Measurements from ENCODE around the gene GALNT16.
"Not testable (repeated sequence)": the region's sequence is repeated elsewhere in the genome, so short reads cannot be mapped to it uniquely, and the experiment has no call there.

Gene GALNT16

DNA sequence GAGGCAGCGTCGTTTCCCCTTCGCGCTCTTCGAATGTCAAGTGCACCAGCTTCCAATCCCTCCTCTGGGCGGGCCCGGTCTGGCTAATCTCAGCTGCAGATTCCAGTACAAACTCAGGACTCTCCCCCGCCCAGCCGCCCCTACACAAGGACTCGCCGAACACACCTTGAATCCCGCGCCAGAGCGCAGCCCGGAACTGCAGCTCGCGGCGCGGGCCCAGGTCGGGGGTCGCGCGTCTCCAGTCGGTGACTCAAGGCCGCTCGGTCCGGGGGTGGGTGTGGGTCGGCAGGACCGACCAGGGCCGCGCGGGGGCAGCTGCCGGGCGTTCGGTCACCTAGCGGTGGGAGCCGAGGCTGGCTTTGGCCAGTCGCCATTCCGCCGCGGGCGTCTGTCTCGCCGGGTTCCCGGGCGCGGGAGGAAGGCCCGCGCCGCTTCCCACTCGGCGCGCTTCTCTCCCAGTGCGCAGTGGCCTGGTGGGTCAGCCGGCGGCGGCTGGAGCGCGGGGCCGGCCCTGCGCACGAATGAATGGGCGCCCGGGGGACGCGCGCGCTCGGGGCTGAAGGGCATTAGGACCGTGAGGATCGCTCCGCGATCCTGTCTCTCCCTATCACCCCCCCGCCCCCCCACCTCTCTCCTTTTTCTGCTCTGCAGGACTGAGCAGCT lies at the start of gene GALNT16:
TSS of gene GALNT16 (plus strand) at position 632 of the 663 bp plus-strand sequence. CDS start 133 bp downstream, outside the sequence.
- no peak for DNase-seq (ENCODE audit: low spot score)

DNA sequence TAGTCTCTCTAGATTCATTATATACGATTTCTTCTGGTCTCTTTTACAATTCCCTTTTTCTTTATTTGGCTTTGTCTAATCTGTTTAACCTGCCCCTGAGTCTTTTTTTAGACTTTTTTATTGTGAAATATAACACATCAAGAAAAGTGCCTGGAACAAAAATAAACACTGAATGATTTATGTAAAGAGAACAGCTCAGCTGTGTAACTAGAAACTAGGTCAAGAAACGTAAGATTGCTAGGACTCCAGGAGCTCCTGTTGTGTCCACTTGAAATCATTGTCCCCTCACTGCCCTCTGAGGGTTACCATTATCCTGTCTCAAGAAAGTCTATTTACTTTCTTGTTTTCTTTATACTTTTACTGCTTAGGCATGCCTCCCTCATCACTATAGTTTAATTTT lies 45.6 kb upstream of the GALNT16 start:
- no peak for DNase-seq (ENCODE audit: low spot score)

DNA sequence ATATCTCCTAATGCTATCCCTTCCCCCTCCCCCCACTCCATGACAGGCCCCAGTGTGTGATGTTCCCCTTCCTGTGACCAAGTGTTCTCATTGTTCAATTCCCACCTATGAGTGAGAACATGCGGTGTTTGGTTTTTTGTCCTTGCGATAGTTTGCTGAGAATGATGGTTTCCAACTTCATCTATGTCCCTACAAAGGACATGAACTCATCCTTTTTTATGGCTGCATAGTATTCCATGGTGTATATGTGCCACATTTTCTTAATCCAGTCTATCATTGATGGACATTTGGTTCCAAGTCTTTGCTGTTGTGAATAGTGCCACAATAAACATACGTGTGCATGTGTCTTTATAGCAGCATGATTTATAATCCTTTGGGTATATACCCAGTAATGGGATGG lies 42.3 kb upstream of the GALNT16 start:
- DNase-seq (ENCODE audit: low spot score), result not testable (repeated sequence)

DNA sequence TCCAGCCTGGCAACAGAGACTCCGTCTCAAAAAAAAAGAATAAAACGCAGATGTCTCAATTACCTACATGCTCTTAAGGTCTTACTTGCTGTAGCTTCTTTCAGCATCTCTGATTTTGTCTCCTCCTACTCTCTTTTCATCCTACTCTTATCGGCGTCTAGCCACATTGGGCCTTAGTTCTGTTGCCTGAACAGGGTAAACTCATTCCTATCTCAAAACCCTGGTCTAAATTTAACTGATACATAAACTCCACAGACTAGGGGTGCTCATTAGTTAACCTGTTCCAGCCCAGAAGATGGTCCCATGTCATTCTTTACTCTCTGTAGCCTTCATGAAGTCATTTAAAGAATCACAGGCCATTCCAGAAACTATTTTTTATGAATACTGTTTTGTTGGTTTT lies 35.0 kb upstream of the GALNT16 start:
- no peak for DNase-seq (ENCODE audit: low spot score)

GRCh38 chr14:69226178-69226577 lies 33.8 kb upstream of the GALNT16 start:
- DNase-seq (ENCODE audit: low spot score), result no peak

- DNase-seq (ENCODE audit: low spot score), result no peak
These were observed 33.2 kb upstream of the GALNT16 start for GRCh38 chr14:69226736-69227135.

- DNase-seq (ENCODE audit: low spot score), result no peak
These were observed 28.5 kb upstream of the GALNT16 start for GRCh38 chr14:69231486-69231885.

DNA sequence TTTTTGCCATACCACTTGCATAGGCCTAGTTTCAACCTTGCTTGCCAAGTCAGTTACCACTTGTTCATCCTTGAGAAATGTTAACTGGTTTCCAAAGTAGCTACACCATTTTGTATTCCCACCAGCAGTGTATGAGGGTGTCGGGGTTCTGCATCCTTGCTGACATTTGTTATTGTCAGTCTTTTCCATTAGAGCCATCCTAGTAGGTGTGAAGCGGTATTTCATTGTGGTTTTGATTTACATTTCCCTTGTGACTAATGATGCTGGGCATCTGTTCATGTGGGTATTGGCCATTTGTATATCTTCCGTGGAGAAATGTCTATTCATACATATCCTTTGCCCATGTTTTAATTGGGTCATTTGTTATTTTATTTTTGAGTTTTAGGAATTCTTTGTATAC lies 27.6 kb upstream of the GALNT16 start:
- DNase-seq (ENCODE audit: low spot score), result no peak

- no peak for DNase-seq (ENCODE audit: low spot score)
These were observed 25.9 kb upstream of the GALNT16 start for GRCh38 chr14:69234106-69234505.

GRCh38 chr14:69235708-69236107 lies 24.2 kb upstream of the GALNT16 start:
- DNase-seq (ENCODE audit: low spot score), result no peak

DNA sequence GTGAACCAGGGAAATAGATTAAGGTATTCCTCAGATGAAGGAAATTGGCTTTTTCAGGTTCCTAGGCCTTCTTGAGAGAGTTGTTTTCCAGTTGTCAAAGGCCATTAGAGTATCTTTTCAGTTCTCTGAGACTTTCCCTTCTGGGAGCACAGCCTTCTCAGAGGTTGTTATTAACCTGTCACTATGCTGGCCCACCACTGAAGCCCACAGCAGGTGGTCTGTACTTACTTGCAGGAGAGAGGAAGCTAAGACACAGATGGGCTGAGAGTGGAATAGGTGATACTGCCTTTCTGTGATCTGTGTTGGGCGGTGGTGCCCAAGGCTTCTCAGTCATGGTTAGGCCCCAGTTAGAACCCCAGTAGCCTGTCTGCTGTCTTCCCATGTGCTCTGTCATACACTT lies 22.8 kb upstream of the GALNT16 start:
- DNase-seq (ENCODE audit: low spot score), result no peak

- no peak for DNase-seq (ENCODE audit: low spot score)
These were observed 22.4 kb upstream of the GALNT16 start for GRCh38 chr14:69237584-69237983.

DNA sequence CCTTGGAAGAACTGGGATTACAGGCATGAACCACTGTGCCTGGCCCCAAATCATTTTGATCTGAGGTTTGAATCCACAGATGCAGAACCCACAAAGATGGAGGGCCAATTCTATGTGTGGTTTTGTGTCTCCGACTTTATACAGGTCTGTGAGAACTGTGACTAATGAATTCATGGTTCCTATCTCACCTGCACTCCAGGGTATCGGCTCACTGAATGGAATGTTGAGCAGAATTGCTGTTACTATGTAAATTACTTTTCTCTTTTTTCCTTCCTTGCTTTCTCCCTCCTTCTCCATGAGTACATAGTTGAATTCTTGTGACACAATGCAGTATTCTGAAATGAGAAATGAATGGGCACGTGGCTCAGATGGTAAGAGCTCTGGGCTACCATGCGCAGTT lies 21.1 kb upstream of the GALNT16 start:
- no peak for DNase-seq (ENCODE audit: low spot score)

DNA sequence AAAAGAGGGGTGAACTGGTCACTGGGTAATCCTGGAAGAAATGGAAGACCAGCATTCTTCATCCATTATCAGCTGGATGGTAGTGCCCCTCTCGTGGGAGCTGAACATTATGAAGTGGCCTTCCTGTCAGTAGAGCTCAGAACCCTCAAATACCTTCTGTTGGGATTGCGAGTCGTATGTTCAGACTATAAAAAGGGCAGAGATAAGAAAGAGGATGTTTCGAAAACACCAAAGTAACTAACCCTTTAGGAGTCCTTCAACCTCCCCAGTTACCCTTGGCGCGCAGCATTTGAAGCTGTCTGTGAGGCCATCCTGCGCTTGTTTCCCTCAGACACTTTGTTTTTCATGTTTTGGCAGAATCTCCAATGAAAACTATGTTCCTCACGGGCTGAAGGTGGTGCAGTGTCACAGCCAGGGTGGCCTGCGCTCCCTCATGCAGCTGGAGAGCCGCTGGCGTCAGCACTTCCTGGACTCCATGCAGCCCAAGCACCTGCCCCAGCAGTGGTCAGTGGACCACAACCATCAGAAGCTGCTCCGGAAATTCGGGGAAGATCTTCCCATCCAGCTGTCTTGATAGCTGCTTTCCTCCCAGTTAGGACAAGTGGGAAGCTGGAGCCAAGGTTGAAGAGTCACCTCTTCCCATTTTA lies 19.3 kb upstream of the GALNT16 start:
- no peak for DNase-seq (ENCODE audit: low spot score)

GRCh38 chr14:69241577-69241976 lies 18.4 kb upstream of the GALNT16 start:
- DNase-seq (ENCODE audit: low spot score), result no peak

DNA sequence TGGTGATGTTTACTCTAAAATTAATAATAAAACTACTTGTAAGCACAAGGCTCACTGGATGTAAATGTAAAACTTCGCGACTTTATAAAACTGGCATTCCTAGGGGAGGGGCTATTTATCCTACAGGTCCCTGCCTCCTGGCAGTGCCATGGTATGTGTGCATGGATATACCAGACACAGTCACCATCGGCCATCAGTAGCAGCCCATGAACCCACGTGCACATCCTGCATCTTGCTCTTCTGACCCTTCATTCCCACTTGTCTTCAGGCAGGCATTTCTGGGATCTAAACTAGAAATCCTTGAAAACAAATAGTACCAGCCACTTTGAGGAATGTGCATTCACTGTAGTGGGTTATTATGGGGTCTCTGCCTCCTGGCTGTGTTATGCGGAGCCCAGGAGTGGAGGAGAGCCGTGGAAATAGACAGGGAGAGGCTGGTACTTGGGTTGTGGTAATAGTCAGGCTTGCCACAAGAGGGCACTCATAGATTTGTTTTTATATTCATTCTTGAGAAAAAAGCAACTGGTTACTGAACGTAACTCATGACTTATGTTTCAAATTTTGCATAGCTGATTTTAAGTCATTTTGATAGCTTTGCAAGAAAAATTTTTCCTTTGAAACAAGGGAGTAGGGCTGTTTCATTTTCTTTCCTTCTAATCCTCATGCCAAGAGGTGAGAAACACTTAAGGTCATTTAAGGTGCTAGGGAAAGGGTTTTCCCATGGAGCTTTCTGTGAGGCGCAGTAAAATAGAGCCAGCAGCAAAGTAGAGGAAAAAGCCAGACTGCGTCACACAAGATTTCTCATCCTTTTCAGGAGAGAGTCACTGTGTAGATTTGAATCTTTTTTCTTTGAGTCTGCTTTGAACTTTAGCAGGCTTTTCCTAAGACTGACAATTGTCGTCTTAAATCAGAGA lies 17.4 kb upstream of the GALNT16 start:
- DNase-seq (ENCODE audit: low spot score), result peak; percentile 84

GRCh38 chr14:69244946-69245345 lies 15.0 kb upstream of the GALNT16 start:
- DNase-seq (ENCODE audit: low spot score), result no peak

GRCh38 chr14:69246331-69246730 lies 13.6 kb upstream of the GALNT16 start:
- no peak for DNase-seq (ENCODE audit: low spot score)

DNA sequence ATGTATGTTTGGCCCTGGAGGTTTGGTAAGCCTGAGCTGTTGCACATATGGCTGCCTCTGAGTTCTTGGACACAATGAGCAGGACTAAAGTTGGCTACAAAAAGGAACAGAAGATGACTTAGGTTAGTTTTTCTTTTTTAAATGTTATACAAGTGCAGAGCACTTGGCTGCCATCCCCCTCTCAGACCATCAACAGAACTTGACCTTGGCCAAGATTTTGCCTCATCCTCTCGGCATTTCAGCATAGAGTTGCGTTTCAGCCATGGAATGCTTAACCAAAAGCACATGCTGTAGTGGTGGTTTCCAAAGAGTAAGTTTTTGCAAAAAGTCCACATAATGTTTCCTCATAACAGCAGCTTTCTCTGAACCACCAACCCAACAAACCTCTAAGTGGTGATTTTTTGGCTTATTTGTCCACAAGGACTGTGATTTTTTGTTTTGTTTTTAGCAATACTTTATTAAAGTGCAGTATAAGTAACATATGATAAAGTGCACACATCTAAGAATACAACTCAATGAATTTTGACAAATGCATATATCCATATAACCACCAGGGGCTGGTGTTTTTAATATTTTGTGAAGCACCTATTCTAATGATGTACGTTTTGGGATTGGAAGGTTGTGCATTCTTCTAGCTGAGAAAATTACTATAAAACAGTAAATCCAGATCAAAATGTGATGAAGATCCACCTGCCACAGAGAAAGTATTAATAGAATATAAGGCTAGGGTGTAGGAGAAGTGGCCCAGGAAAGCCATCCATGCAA lies 12.1 kb upstream of the GALNT16 start:
- DNase-seq (ENCODE audit: low spot score), result no peak

GRCh38 chr14:69249603-69250002 lies 10.4 kb upstream of the GALNT16 start:
- DNase-seq (ENCODE audit: low spot score), result no peak

- no peak for DNase-seq (ENCODE audit: low spot score)
These were observed 7.1 kb upstream of the GALNT16 start for GRCh38 chr14:69252851-69253250.

- DNase-seq (ENCODE audit: low spot score), result no peak
These were observed 811 bp upstream of the GALNT16 start for GRCh38 chr14:69259168-69259526.
